Loucy (cell line): Measurements from ENCODE around the gene TDRD10.
"Not testable (repeated sequence)": the region's sequence is repeated elsewhere in the genome, so short reads cannot be mapped to it uniquely, and the experiment has no call there.

Source experiments
- H2AFZ ChIP-seq: fragments of 200-600 bp; sonication (generic); 2 replicates; pipeline ENCODE4 v1.6.0; 2016; ENCODE audit warnings: antibody characterized with exemption, mild to moderate bottlenecking, low read length, moderate library complexity
- H3F3A ChIP-seq: fragments of 200-600 bp; 2 replicates; pipeline ENCODE4 v1.6.0; 2016; ENCODE audit warnings: antibody characterized with exemption, low read depth, mild to moderate bottlenecking
- H3K27me3 ChIP-seq: fragments of 200-600 bp; sonication (generic); 2 replicates; pipeline ENCODE4 v1.6.1; 2014; ENCODE audit warnings: low read length, mild to moderate bottlenecking; ENCODE audit not compliant: insufficient read depth, poor library complexity, severe bottlenecking
- H3K36me3 ChIP-seq: fragments of 200-600 bp; sonication (generic); 2 replicates; pipeline ENCODE4 v1.6.1; 2016; ENCODE audit warnings: low read length; ENCODE audit not compliant: insufficient read depth
- H3K4me1 ChIP-seq: fragments of 200-600 bp; sonication (generic); 2 replicates; pipeline ENCODE4 v1.5.1; 2014; ENCODE audit warnings: low read length, mild to moderate bottlenecking; ENCODE audit not compliant: insufficient read depth, poor library complexity, severe bottlenecking
- H3K4me2 ChIP-seq: fragments of 200-600 bp; sonication (generic); 2 replicates; pipeline ENCODE4 v1.6.0; 2014; ENCODE audit warnings: antibody characterized with exemption, low read length, low read depth, mild to moderate bottlenecking; ENCODE audit not compliant: poor library complexity, severe bottlenecking
- H3K4me3 ChIP-seq: fragments of 200-600 bp; sonication (generic); 2 replicates; pipeline ENCODE4 v1.5.1; 2014; ENCODE audit warnings: low read length, mild to moderate bottlenecking, mixed read lengths; ENCODE audit not compliant: poor library complexity, severe bottlenecking
- H3K79me2 ChIP-seq: fragments of 200-600 bp; sonication (generic); 2 replicates; pipeline ENCODE4 v1.6.1; 2014; ENCODE audit warnings: low read length; ENCODE audit not compliant: insufficient read depth
- H3K9ac ChIP-seq: fragments of 200-600 bp; sonication (generic); 2 replicates; pipeline ENCODE4 v1.6.0; 2014; ENCODE audit warnings: mild to moderate bottlenecking, low read depth, low read length, moderate library complexity; ENCODE audit not compliant: poor library complexity, severe bottlenecking
- H3K9me2 ChIP-seq: fragments of 200-600 bp; sonication (generic); replicated peaks from 2 replicates; pipeline ENCODE4 v1.6.1; 2016; ENCODE audit warnings: low read depth, low read length, mixed read lengths
- H3K9me3 ChIP-seq: fragments of 200-600 bp; sonication (generic); 2 replicates; pipeline ENCODE4 v1.6.1; 2014; ENCODE audit warnings: mild to moderate bottlenecking, antibody characterized with exemption, low read length, low read depth; ENCODE audit not compliant: insufficient read depth
- H4K20me1 ChIP-seq: fragments of 200-600 bp; sonication (generic); 2 replicates; pipeline ENCODE4 v1.6.0; 2014; ENCODE audit warnings: antibody characterized with exemption, low read length, mild to moderate bottlenecking; ENCODE audit not compliant: insufficient read depth, poor library complexity, severe bottlenecking
- EZH2phosphoT487 ChIP-seq: fragments of 200-600 bp; IDR thresholded peaks from 2 replicates; pipeline ENCODE4 v1.6.1; 2018; ENCODE audit warnings: antibody characterized with exemption, mild to moderate bottlenecking, moderate library complexity, borderline replicate concordance
- TF ChIP-seq, protein P1 (sequence below): fragments of 200-600 bp; sonication (generic); conservative IDR thresholded peaks from 2 replicates; pipeline ENCODE4 v1.5.1; 2014; ENCODE audit warnings: mild to moderate bottlenecking, antibody characterized with exemption, low read length

TDRD10 gene

DNA sequence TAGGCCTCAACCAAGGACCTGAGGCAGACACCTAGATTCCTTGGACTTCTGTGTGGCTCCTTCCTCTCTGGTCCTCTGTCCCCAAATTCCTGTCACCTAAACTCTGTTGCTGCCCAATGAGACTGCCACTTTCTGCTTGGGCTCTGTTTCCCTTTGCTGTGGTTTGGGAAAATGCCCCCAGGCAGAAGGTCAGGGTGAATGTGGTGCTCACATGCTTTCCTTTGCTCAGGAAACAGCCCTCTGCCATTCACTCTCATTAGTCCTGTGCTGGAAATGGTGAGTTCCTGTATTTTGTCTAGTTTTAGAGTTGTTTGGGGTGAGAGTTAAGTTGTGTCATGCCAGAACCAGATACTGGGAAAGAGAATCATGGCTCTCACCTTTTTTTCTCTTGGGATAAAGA, 22.9 kb downstream of the TDRD10 start:
- H3K4me1 ChIP-seq = no peaks in the 10 kb centered on the region
- H2AFZ ChIP-seq = no peak overlapping the region
- TF ChIP-seq, protein P1, sequence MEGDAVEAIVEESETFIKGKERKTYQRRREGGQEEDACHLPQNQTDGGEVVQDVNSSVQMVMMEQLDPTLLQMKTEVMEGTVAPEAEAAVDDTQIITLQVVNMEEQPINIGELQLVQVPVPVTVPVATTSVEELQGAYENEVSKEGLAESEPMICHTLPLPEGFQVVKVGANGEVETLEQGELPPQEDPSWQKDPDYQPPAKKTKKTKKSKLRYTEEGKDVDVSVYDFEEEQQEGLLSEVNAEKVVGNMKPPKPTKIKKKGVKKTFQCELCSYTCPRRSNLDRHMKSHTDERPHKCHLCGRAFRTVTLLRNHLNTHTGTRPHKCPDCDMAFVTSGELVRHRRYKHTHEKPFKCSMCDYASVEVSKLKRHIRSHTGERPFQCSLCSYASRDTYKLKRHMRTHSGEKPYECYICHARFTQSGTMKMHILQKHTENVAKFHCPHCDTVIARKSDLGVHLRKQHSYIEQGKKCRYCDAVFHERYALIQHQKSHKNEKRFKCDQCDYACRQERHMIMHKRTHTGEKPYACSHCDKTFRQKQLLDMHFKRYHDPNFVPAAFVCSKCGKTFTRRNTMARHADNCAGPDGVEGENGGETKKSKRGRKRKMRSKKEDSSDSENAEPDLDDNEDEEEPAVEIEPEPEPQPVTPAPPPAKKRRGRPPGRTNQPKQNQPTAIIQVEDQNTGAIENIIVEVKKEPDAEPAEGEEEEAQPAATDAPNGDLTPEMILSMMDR = no peak
- no peak overlapping the region for H3K9ac ChIP-seq
- no peak overlapping the region for H3K4me2 ChIP-seq
- no peaks in the 10 kb centered on the region for H3K9me3 ChIP-seq
- H4K20me1 ChIP-seq = no peaks in the 10 kb centered on the region
- no peak overlapping the region for H3K4me3 ChIP-seq
- H3K9me2 ChIP-seq = no peaks in the 10 kb centered on the region
- H3K79me2 ChIP-seq = no peaks in the 10 kb centered on the region
- H3K27me3 ChIP-seq = no peaks in the 10 kb centered on the region
- no peaks in the 10 kb centered on the region for H3F3A ChIP-seq
- H3K36me3 ChIP-seq = no peaks in the 10 kb centered on the region

DNA sequence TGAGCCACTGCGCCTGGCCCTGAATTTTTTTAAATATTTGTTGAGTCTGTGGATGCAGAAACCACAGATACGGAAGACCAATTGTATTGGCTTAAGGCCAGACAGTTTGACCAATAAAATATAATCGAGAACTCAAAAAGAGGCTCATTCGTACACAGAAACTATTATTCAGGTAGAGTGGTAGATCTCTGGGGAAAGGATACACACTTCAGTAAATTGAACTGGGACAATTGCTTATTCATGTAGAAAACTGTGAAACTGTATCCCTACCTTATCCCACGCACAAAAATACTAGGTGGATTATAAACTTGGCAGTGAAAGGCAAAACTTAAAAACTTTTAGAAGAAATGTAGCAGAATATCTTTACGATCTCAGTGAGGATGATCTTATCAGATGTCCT, 25.2 kb downstream of the TDRD10 start:
- no peaks in the 10 kb centered on the region for H4K20me1 ChIP-seq
- TF ChIP-seq, protein P1 = no peak
- no peak for TF ChIP-seq EZH2phosphoT487
- no peaks in the 10 kb centered on the region for H3K9me3 ChIP-seq

DNA sequence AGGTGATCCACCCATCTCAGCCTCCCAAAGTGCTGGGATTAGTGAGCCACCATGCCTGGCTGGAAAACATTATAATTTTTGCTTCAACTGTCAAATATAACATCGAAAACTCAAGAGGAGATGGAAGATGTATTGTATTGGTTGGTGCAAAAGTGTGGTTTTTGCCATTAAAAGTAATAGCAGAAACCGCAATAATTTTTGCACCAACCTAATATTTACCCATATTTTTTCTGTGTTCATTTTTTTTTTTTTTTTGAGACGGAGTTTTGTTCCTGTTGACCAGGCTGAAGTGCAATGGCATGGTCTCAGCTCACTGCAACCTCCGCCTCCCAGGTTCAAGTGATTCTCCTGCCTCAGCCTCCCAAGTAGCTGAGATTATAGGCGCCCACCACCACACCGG, 27.3 kb downstream of the TDRD10 start:
- H3K4me1 ChIP-seq = no peaks in the 10 kb centered on the region
- no peak overlapping the region for H2AFZ ChIP-seq
- H3K27me3 ChIP-seq = no peaks in the 10 kb centered on the region
- H3K79me2 ChIP-seq = no peaks in the 10 kb centered on the region
- no peaks in the 10 kb centered on the region for H4K20me1 ChIP-seq
- no peak overlapping the region for H3K4me3 ChIP-seq
- no peak overlapping the region for H3K9ac ChIP-seq
- H3K9me2 ChIP-seq = no peaks in the 10 kb centered on the region
- no peak for TF ChIP-seq EZH2phosphoT487
- TF ChIP-seq, protein P1 = no peak
- no peaks in the 10 kb centered on the region for H3F3A ChIP-seq
- no peaks in the 10 kb centered on the region for H3K36me3 ChIP-seq
- H3K9me3 ChIP-seq = no peaks in the 10 kb centered on the region
- H3K4me2 ChIP-seq = no peak overlapping the region

More for the DNA sequence above, 25.2 kb downstream of the TDRD10 start:
- Histone ChIP-seq H3K9ac (no peak overlapping the region), H3K79me2 (no peaks in the 10 kb centered on the region), H3K4me1 (no peaks in the 10 kb centered on the region), H3K36me3 (no peaks in the 10 kb centered on the region), H2AFZ (no peak overlapping the region), H3K4me2 (no peak overlapping the region), H3F3A (no peaks in the 10 kb centered on the region), H3K4me3 (no peak overlapping the region), H3K27me3 (no peaks in the 10 kb centered on the region), H3K9me2 (no peaks in the 10 kb centered on the region)

DNA sequence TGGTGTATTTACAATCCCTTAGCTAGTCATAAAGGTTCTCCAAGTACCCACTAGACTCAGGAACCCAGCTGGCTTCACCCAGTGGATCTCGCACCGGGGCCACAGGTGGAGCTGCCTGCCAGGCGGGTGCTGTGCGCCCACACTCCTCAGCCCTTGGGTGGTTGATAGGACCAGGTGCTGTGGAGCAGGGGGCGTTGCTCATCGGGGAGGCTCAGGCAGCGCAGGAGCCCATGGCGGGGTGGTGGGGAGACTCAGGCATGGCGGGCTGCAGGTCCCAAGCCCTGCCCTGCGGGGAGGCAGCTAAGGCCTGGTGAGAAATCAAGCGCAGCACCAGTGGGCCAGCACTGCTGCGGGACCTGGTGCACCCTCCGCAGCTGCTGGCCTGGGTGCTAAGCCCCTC, 29.9 kb downstream of the TDRD10 start:
- not testable (repeated sequence) for H3K9me2 ChIP-seq, H3K4me1 ChIP-seq, H2AFZ ChIP-seq, H3K4me2 ChIP-seq, H4K20me1 ChIP-seq, H3K27me3 ChIP-seq, H3F3A ChIP-seq, H3K9ac ChIP-seq, H3K9me3 ChIP-seq, H3K79me2 ChIP-seq, H3K36me3 ChIP-seq, H3K4me3 ChIP-seq
